GM19239 (cell line): Measurements from ENCODE around the gene TMEM37.
A peak's percentile ranks its signal among the peaks of the same experiment; 100 is the strongest.

Source experiments
- DNase-seq: peaks from one replicate; pipeline ENCODE4 v3.0.0; 2011; ENCODE audit warnings: low spot score; ENCODE audit not compliant: insufficient read length
- FAIRE-seq: peaks from 2 replicates; lab custom pipeline; 2011; peaks lifted over from hg19 to GRCh38; lab: Jason Lieb, UNC

The TMEM37 gene

DNA sequence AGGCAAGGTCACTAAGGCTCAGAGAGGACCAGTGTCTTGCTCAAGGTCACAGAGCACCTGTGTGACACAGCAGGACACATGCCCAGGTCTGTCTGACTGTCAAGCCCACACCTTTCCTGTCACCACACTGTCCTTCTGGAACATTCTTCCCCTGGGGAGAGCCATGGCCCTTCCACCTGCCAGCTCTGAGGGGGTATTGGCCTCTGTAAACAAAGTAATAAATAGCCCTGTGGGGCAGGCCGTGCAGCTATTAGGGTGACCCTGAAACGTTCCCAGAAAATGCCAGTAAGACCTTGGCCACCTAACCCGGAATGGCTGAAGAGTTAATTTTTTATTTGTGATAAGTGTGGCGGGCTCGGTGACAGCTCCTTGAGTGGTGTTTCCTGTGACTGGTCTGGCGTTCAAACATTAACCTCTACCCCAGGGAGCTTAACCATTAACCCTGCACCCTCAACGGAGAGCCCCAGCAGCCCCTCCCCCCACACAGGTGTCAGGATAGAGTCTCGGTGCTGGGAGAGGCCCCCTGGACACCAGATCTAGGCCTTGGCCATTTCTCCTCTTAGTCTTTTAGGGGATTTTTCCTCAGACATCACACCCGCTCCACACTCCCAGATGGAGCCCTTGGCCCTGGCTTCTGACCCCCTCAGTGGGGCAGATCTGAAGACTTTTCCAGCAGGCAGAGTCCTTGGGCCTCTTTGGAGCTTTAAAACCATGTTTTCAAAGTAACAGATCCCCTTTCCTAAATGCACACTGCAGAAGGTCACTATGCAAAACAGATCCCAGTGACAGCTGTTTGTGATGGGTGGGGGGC, 56.0 kb downstream of the TMEM37 start:
- DNase-seq: peak; percentile 62
- FAIRE-seq: peak; percentile 94
